NCI-H510A (cell line): ENCODE data around the gene ABCD4.
"Not testable (repeated sequence)": the region's sequence is repeated elsewhere in the genome, so short reads cannot be mapped to it uniquely, and the experiment has no call there.

Experiments
- DNase-seq: peaks from one replicate; lab custom pipeline; 2025; lab: John Stamatoyannopoulos, UW

Gene ABCD4

DNA sequence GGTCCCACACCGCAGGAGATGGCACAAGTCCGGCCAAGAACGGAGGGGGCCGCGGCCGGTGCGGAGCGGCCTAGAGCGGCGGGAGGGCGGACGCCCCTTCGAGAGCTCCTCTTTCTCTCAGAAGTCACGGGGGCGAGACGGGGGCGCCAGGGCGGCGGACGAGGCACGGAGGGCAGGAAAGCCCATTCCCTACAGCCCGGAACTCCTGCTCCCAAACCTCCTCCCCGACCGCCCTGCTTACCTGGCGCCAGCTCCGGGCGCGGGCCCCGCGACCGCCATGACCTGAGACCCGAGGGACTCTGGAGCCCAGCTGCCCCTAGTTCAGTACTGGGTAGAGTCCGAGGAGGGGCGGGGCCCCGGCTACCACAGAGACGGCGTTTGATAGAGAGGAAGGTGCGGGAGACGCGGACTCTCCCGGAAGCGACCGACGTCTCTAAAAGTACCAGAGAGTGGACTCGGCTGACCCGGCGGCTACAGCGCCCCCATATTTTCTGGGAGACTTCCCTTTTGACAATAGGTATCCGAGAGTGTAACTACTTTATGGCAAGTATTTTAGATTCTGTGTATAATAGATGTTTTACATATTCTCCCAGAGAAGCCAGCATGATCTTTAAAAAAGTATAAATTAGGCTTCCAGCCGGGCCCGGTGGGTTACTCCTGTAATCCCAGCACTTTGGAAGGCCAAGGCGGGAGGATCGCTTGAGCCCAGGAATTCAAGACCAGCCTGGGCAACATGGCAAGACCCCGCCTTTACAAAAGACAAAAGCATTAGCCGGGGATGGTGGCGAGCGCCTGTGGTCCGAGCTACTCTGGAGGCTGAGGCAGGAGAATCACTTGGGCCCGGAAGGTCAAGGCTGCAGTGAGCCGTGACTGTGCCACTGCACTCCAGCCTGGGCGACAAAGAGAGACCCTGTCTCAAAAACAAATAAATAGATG lies at the start of gene ABCD4:
TSS of gene ABCD4 (minus strand) at position 301 of the 936 bp plus-strand sequence. CDS start at position 279, 22 bp downstream.
- peak; percentile 94 for DNase-seq

DNA sequence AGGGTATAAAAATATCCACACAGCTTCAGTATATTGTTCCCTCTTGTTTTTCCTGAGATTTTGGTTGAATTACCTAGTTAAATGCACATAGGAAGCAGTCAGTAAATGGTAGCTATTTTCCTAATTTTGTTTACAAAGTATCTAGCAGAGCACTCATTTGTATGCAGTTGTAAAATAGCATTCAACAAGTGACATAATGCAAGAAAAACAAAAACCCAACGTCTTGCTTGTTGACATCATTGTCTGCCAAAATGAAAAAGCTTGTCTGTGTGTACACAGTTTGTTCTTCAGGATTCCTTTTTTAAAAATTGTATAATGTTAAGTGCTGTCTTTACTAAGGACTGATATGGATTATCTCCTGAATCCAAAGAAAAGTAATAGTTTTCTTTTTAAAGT lies 48.2 kb upstream of the ABCD4 start:
- no peak for DNase-seq

DNA sequence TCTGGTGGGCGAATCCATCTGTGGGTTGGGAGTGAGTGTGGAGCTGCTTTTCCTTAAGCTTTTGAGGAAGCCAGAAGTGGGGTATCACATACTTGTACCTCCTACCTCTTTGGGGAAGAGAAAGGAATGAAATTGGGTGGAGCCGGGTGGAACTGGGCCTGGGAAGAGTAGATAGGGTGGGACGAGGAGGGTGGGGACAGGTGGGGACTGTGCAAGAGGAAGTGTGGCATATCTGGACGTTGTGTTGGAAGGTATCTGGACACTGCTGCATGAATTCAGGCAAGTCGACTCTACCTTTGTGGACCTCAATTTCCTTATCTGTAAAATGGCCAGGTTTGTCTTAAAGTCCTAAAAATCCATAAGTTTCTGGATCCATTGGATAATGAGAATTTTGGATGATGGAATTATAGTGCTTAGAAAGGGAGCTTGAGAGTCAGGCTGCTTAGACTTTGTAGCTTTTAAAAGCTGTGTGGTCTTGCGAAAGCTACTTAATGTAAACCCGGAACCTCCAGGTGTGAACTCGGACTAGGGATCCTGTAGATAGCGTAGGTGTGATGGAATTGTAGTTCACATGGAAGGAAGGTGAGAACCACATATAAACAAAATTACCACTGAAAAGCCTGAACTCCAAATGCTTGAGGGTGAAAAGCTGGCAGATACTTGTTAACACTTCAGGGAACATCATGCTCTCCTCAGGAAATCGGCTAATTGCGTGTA lies 47.6 kb upstream of the ABCD4 start:
- DNase-seq = no peak

DNA sequence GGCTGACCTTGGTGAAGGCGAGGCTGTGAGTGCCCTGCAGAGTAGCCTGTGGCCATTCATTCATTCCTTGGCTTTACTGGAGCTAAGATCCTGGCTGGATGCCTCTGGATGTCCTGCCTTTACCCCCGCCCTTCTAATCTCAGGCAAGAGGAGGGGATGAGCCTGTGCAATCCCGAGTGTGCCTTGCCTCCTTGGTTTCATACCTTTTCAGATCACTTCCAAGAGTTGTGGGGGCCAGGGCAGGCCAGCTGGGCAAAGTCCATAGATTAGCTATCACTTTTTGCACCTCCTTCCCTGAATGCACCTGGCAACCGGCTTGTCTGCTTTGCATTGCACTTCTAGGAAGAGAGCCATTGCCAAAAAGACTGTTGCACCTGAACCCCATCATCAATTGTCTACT lies 47.0 kb upstream of the ABCD4 start:
- no peak for DNase-seq

DNA sequence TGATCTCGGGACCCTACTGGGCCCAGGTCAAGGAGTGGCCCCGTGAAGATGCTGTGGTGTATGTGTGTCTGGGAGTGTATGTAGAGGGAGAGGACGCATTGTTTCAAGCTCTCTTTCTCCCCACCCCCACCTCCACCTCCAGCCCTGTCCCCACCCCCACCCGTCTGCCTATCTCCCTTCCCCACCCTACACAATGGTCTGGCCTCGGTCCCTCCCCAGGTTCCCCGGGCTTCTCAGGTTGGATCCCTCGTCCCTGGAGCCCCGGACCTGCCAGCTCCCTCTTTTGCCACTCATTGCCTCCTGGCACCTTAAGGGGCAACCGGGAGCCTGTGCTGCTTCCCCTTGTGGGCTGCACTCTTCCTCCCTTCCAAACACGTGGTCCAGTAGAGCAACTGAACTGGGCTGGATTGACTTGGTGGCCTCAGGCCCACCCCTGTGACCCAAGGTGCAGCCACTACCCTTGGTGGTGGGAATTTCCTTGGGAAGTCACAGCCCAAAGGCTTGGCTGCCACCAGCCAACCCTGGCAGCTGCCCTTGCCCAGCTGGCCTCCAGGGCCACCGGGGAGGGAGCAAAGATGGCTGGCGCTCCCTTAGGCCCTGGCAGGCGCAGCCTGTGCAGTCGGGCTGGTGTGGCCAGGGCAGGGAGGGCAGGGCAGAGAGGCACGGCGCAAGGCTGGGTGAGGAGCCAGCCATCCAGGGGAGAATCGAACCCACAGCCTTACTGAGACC lies 46.2 kb upstream of the ABCD4 start:
- DNase-seq = no peak

DNA sequence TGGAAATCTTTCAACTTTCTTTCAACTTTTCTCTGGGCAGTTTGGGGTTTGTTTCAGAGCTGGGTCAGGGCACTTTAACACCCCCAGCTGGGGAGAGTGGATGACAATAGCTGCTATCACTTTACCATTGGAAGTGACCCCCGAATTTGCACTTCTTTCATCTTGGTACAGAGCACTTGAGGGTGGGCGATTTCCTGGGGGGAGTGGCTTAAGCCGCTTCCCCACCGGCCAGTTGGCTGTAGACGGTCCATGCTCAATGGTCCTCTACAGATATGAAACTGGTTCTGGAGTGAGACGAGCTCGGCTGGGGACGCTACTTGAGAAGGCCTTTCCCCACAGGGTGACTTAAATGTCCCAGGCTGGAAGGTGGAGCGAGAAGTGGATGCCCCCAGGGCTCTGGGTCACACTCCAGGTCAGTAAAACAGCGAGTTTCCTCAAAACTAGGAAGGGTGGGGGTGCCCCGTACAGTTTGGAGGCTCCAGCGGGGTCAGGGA lies 45.6 kb upstream of the ABCD4 start, which contains the start of gene VRTN:
TSS of gene VRTN (plus strand) at position 231 of the 494 bp plus-strand sequence. CDS start 8,313 bp downstream, outside the sequence.
- no peak for DNase-seq

DNA sequence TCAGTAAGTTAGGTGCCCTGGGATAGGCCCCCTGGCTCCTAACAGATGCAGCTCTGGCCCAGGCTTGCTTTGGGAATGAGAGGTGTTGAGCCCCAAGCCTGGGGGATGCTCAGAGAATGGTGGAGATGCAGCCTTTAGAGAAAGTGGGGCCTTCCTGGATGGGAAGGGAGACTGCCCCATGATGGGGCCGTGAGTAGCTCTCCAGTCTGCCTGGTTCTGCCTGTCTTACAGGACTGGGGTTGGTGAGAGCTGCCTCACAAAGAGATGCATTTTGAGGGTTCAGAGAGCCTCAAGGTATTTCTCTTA lies 45.0 kb upstream of the ABCD4 start:
- DNase-seq = no peak

DNA sequence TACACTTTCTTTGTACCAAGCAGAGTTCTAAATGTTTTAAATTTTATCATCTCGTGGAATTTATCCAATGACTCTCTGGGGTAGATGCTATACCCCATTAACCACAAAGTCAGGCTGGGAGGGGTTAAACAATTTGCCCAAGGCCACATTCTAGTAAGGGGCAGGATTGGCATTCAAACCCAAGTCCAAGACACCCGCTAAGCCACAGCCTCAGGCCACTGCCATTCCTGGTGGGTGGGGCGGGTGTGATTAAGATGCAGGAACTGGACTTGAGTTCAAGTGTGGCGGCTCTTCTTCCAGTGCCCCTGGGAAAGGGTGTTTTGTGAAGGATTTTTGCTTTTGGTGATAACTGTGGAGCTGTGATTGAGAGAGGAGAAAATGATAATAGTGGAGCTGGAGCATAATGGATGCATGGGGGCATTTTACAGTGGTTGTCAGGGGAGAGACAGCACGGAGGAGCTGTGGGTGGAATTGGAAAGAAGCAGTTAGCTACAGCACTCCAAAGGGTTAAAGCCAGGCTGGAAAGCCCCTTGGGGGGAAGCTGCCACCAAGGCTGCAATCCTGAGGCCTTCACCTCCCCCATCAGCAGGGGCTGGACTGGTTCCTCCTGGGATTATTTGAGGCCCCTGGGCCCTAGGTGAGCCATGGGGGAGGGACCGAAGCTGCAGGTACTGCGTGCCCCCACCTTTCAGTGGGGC lies 44.5 kb upstream of the ABCD4 start:
- DNase-seq = no peak

DNA sequence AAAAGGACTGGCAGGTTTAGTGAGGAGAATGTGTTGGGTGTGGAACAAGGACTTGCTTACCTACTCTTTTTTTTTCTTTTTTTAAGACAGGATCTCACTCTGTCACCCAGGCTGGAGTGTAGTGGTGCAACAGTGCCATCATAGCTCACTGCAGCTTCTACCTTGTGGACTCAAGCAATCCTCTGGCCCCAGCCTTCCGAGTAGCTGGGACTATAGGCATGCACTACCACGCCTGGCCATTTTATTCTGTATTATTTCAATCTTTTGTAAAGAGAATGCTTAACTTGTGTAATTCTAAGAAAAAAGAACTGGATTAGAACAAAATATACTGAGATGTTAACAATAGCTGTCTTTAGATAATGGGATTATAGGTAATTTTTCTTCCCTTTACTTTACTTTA lies 43.6 kb upstream of the ABCD4 start:
- no peak for DNase-seq

DNA sequence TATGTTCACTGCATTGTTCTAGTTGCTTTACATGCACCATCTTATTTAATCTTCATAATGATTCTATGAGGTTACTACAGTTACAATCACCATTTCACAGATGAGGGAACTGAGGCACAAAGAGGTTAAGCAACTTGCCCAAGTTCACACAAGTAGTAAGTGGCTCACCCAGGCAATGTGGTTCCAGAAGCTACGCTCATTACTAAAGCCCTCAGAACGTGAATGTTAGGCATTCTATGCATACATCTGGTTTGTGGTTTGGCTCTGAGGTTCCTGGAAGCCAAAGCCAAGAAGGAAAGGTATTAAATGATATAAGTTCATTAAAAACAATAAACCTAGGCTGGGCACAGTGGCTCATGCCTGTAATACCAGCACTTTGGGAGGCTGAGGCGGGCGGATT lies 31.2 kb upstream of the ABCD4 start:
- DNase-seq = no peak

DNA sequence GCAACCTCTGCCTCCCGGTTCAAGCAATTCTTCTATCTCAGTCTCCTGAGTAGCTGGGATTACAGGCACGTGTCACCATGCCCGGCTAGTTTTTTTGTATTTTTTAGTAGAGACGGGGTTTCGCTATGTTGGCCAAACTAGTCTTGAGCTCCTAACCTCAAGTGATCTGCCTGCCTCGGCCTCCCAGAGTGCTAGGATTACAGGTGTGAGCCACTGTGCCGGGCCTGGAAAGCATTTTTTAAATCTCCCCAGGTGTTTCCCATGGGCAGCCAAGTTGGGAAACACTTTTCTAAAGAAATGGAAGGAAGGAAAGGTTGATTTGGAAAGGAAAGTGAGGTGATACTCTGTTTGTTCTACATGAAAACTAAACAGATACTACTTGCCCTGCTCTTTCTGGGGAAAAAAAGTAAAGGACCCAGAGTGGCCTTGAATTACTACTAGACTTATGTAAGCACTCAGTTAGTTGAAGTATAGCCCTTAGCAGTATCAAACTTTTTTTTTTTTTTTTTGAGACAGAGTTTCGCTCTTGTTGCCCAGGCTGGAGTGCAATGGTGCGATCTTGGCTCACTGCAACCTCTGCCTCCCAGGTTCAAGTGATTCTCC lies 27.3 kb upstream of the ABCD4 start:
- not testable (repeated sequence) for DNase-seq

DNA sequence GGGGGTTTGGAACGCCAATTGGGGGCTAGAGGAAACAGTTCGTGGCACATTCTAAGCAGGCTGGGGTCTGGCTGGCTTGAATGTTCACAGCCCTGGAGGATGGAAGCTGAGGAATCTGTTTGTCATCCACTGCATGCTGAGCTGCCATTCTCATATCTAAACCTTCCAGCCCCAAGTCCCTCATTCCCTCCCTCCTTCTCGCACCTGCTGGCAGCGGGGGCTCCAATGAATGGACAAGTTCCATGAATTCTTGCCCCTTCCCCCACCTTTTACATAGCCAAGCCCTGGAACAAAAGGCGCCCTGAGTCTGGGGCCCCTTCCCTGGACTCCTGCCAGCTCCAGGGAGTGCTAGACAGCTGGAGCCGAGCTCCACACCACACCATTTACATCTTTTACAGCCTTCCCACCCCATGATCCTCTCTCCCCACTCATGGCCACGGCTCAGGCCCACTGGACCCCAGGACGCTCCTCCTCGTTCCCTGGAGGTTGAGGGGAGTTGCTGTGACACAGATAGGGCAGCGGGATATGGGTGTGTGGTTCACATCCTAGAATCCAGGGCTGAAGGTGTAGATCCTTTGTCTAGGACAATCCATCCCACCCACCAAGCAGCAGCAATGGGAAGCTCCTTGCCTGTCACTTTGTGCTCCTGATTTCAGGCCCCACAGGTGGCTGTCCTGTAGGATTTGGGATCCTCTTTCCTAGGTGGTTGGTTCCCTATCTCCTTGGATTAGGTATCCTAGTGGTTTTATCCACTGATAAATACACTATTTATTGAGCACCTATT lies 23.8 kb upstream of the ABCD4 start:
- DNase-seq = no peak

DNA sequence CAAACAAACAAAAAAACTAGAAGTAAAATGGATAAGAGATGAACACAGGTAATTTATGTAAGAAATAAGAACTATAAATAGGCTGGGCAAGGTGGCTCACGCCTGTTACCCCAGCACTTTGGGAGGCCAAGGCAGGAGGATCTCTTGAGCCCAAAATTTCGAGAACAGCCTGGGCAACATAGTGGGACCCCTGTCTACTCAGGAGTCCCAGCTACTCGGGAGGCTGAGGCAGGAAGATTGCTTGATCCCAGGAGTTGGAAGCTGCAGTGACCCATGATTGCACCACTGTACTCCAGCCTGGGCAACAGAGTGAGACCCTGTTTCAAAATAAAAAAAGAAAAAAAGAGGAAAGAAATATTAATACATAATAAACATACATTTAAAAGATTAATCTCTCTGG lies 22.7 kb upstream of the ABCD4 start:
- no peak for DNase-seq

DNA sequence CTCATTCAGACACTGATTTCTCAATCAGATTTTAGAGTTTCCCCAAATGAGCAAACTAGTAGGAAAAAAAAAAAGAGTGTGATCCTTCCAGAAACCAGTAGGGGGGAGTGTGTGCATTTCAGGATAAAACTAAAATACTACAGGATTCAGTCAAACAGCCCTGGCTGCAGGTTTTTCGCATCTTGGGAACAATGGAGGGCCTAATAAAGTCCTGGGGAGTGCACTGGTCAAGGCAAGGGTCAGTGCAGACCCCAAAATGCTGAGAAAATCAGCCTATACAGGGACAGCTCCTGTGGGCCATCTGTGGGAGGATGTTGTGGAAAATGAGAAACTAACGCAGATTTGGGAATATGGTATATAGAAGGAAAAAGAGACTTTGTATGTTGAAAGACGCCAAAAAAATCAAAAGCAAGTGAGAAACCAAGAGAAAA lies 22.2 kb upstream of the ABCD4 start:
- no peak for DNase-seq

DNA sequence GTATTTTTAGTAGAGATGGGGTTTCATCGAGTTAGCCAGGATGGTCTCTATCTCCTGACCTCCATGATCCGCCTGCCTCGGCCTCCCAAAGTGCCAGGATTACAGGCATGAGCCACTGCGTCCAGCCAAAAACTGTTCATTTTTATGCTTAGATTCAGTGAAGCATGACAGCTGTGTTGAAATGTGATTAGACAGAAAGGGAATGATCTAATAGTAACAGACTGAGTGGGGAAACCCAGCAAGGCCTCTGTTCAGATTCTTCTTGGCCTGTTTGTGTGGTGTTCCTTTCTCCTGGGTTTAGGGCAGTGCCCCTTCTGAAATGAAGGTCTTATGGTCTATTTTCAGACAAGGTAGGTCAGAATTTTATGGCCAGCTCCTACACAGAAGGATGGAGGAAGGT lies 11.8 kb upstream of the ABCD4 start:
- DNase-seq = no peak

DNA sequence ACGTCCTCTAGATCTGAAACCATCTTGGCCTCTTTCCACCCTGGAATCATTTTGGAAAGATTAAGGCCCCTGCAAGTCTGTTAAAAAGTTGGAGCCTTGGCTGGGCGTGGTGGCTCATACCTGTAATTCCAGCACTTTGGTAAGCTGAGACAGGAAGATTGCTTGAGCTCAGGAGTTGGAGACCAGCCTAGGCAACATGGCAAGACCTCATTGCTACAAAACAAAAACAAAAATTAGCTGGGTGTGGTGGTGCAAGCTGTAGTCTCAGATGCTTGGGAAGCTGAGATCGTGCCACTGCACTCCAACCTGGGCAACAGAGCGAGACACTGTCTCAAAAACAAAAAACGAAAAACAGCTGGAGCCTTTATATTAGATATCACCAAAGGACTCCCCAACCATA lies 10.9 kb upstream of the ABCD4 start:
- DNase-seq = no peak

DNA sequence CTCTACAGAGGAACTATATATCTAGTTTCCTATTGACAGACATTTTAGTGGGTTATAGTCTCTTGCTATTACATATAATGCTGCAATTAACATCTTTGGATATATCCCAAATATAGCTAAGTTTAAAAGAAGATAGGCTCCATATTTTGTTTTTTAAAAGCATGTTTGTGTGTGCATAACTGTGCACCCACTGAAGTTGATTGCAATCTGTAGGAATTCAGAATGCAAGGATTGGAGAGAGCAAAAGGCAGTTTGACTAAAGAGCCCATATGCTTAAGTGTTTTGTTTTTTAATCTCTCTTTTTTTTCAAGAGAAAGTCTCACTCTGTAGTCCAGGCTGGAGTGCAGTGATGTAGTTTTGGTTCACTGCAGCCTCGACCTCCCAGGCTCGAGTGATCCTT lies 9.4 kb upstream of the ABCD4 start:
- DNase-seq = no peak

DNA sequence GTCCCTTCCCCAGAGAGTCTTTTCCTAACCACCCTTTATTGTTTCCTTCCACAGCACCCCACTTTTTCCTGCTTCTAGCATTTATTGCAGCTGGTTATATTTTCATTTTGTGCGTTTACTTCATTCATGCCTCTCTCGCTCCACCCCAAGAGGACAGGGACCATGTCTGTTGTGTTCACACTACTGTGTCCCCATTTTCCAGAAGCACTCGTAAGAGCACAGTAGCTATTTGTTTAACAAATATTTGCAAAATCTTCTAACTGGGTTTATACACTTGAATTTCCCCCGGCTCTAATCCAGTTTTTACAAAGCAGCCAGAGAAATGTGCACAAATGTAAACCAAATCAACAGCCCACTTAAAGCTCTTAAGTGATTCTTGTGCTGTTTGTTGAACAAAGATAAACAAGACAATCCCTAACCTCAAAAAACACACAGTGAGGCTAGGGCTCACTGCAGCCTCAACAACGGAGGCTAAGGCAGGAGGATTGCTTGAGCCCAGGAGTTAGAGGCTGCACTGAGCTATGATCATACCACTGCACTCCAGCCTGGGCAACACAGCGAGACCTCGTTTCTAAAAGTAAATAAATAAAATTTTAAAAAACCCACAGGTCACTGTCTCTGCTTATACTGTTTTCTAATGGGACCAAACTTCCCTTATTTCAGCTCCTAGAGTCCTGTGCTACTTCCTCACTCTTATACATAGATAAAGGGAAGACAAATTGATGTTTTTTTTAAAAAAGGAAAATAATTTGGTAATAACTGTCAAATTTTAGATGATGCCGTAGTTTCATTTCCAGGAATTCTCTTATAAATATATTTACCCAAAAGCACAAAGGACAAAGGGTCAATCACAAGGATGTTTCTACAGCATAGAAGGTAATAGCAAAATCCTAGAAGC lies 6.6 kb upstream of the ABCD4 start:
- no peak for DNase-seq

DNA sequence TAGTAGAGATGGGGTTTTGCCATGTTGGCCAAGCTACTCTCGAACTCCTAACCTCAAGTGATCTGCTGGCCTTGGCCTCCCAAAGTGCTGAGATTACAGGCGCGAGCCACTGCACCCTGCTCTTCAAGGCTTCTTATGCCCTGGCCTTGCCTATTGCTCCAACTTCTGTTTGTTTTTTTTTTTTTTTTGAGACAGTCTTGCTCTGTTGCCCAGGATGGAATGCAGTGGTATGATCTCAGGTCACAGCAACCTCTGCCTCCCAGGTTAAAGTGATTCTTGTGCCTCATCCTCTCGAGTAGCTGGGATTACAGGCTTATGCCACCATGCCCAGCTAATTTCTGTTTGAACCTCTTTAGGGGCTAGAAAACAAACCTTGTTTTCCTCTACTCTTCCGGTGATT lies 6.0 kb upstream of the ABCD4 start:
- no peak for DNase-seq
